T-cell (primary cell): Measurements from ENCODE around the gene PSMD14. TPM values are rescaled to one million over a fixed set of nuclear protein-coding genes. Genes with fewer than 3 reads are reported as not detected.

Experiments used
- ATAC-seq, 4 experiments: fragments of 200-7000 bp in 3 of 4; fragments of 150-1000 bp in 1 of 4; cut with Tn5 transposase; replicated peaks in 1 of 4; 1 replicate in 3 of 4; 2 replicates in 1 of 4; pipeline ENCODE4 v1.10.0; 2021; ENCODE audit warnings: moderate library complexity in 3 of 4, mild to moderate bottlenecking in 2 of 4, moderate number of reproducible peaks in 1 of 4
- CTCF ChIA-PET, 2 donors: fragments of 300-600 bp; sonication (Branson Sonifier 250); formaldehyde crosslinking; loops; one replicate each; lab custom pipeline; 2022; ENCODE audit warnings: antibody characterized with exemption in 2 of 2; lab: Charles Lee
- POLR2A ChIA-PET, 2 donors: fragments of 300-600 bp; sonication (Branson Sonifier 250); formaldehyde crosslinking; loops; one replicate each; lab custom pipeline; 2022; ENCODE audit warnings: antibody characterized with exemption in 2 of 2; lab: Charles Lee
- DNase-seq, 35 experiments: peaks; one replicate each; pipeline versions ENCODE4 v3.0.0 to v3.0.0-alpha.2; 2013 to 2023
- H3K27ac ChIP-seq: one replicate; pipeline ENCODE4 v1.5.1; 2013; ENCODE audit warnings: low read length
- H3K27me3 ChIP-seq, 2 experiments: replicated peaks in 1 of 2; 1 replicate in 1 of 2; 2 replicates in 1 of 2; pipeline versions ENCODE4 v1.6.1 to v1.7.0; 2013; ENCODE audit warnings: low read length in 1 of 2, mixed read lengths in 1 of 2; ENCODE audit not compliant: control insufficient read depth in 2 of 2, insufficient read depth in 2 of 2; ENCODE audit errors: extremely low read depth in 1 of 2
- H3K36me3 ChIP-seq, 2 donors: 1 replicate in 1 of 2; 2 replicates in 1 of 2; pipeline versions ENCODE4 v1.6.1 to v1.7.0; 2013; ENCODE audit warnings: low read length in 1 of 2; ENCODE audit not compliant: control insufficient read depth in 2 of 2, insufficient read depth in 1 of 2; ENCODE audit errors: extremely low read depth in 1 of 2
- H3K4me1 ChIP-seq, 2 experiments: 1 replicate in 1 of 2; 2 replicates in 1 of 2; pipeline versions ENCODE4 v1.6.1 to v1.7.0; 2013; ENCODE audit warnings: low read length in 2 of 2, mixed read lengths in 1 of 2; ENCODE audit not compliant: insufficient read depth in 2 of 2, control insufficient read depth in 1 of 2; ENCODE audit errors: extremely low read depth in 1 of 2
- H3K4me3 ChIP-seq, 2 donors: 1 replicate in 1 of 2; 2 replicates in 1 of 2; pipeline versions ENCODE4 v1.5.1 to v1.7.0; 2013; ENCODE audit warnings: mild to moderate bottlenecking in 2 of 2, low read length in 1 of 2, moderate library complexity in 1 of 2; ENCODE audit not compliant: control insufficient read depth in 1 of 2; ENCODE audit errors: extremely low read depth in 1 of 2
- H3K9me3 ChIP-seq: 2 replicates; pipeline ENCODE4 v1.7.0; 2013
- H3K27ac Mint-ChIP-seq, 2 donors: one replicate each; pipeline ENCODE4 v1.8.0; 2020 to 2021; ENCODE audit warnings: mild to moderate bottlenecking in 2 of 2, mixed read lengths in 2 of 2
- H3K27me3 Mint-ChIP-seq, 2 donors: one replicate each; pipeline ENCODE4 v1.8.0; 2021 to 2022; ENCODE audit warnings: mixed read lengths in 2 of 2
- H3K36me3 Mint-ChIP-seq: one replicate; pipeline ENCODE4 v1.8.0; 2021; ENCODE audit warnings: mixed read lengths
- H3K4me1 Mint-ChIP-seq, 3 donors: one replicate each; pipeline ENCODE4 v1.8.0; 2020 to 2022; ENCODE audit warnings: mixed read lengths in 3 of 3, mild to moderate bottlenecking in 1 of 3
- H3K4me3 Mint-ChIP-seq, 3 donors: one replicate each; pipeline ENCODE4 v1.8.0; 2020 to 2022; ENCODE audit warnings: mild to moderate bottlenecking in 3 of 3, mixed read lengths in 3 of 3, moderate library complexity in 3 of 3
- H3K9me3 Mint-ChIP-seq, 3 donors: one replicate each; pipeline ENCODE4 v1.8.0; 2020 to 2022; ENCODE audit warnings: mixed read lengths in 3 of 3
- WGBS: methylation state at CpG from one replicate; pipeline ENCODE4 v1.1.5; 2013; ENCODE audit warnings: missing lambda C conversion rate; ENCODE audit not compliant: insufficient coverage; 5-methylcytosine and 5-hydroxymethylcytosine counted together
- total RNA-seq, 35 experiments: library from RNA in 6 of 35; stranded (reverse) in 6 of 35; fragments of 120-200 nt in 1 of 35; gene quantifications; one replicate each; pipeline versions ENCODE4 v1.2.1 to v1.2.4 and lab custom pipeline; 2013 to 2026

The PSMD14 gene
- total RNA-seq, 5 donors from 2014 or later (not counting 1 experiment from before 2014, with no cell fraction given), result 18.7 to 24.9 (median 21.2) TPM

- WGBS, result 100% methylated on average over 1 of the region's 2 CpGs
- no peak overlapping the region for H3K27ac Mint-ChIP-seq
- Histone ChIP-seq H3K9me3 (no peaks in the 10 kb centered on the region), H3K4me1 (peaks cover 9 to 13% of the 10 kb centered on the region in 2 experiments), H3K4me3 (no peak overlapping the region), H3K36me3 (no peaks in the 10 kb centered on the region), H3K27me3 (peaks cover 20 to 25% of the 10 kb centered on the region in 2 experiments), H3K27ac (no peak overlapping the region)
- CTCF ChIA-PET, result no interaction called here
- H3K9me3 Mint-ChIP-seq, result peaks cover 0 to 2% (median 2%) of the 10 kb centered on the region in 3 donors
- peaks cover 13 to 19% (median 17%) of the 10 kb centered on the region in 3 donors for H3K4me1 Mint-ChIP-seq
- DNase-seq (no peak), ATAC-seq (no peak)
- no peaks in the 10 kb centered on the region for H3K36me3 Mint-ChIP-seq
- H3K27me3 Mint-ChIP-seq, result peaks cover 69 to 72% of the 10 kb centered on the region in 2 donors
- no peak overlapping the region for H3K4me3 Mint-ChIP-seq
- POLR2A ChIA-PET, result no interaction called here
These were observed 122.2 kb downstream of the PSMD14 start for GRCh38 chr2:161430386-161430785.

DNA sequence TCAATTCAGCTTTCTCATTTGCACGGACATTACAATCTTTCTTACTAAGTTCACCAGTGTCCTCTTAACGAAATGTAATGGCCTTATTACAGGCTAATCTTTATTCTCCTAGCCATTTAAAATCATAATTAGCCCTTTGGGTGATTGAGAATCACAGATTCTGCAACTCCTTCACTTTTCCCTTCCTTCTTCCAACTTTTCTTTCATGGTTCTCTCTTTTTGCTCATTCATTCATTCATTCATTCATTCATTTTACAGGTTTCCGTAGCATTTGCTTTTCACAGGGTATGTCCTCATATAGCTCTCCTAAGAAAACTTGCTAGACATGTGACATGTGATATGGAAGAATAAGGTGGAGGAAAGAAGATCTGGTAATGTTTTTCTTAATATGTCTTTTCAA is 123.9 kb downstream of the PSMD14 start:
- 33% methylated on average over 1 of the region's 3 CpGs for WGBS
- no peak overlapping the region for H3K4me3 Mint-ChIP-seq
- H3K27me3 Mint-ChIP-seq, result peaks cover 66 to 67% of the 10 kb centered on the region in 2 donors
- no peak overlapping the region for H3K27ac ChIP-seq
- H3K4me1 Mint-ChIP-seq, result peaks cover 5 to 7% (median 7%) of the 10 kb centered on the region in 3 donors
- no peaks in the 10 kb centered on the region for H3K36me3 ChIP-seq
- H3K4me1 ChIP-seq, result peaks cover 4 to 8% of the 10 kb centered on the region in 2 experiments
- no peak overlapping the region for H3K27ac Mint-ChIP-seq
- ATAC-seq (no peak), DNase-seq (no peak)
- H3K4me3 ChIP-seq, result no peak overlapping the region
- no peaks in the 10 kb centered on the region for H3K36me3 Mint-ChIP-seq
- peaks cover 0 to 5% (median 3%) of the 10 kb centered on the region in 3 donors for H3K9me3 Mint-ChIP-seq
- ChIA-PET POLR2A (no interaction called here), CTCF (no interaction called here)
- H3K27me3 ChIP-seq, result peaks cover 11 to 13% of the 10 kb centered on the region in 2 experiments
- no peaks in the 10 kb centered on the region for H3K9me3 ChIP-seq

DNA sequence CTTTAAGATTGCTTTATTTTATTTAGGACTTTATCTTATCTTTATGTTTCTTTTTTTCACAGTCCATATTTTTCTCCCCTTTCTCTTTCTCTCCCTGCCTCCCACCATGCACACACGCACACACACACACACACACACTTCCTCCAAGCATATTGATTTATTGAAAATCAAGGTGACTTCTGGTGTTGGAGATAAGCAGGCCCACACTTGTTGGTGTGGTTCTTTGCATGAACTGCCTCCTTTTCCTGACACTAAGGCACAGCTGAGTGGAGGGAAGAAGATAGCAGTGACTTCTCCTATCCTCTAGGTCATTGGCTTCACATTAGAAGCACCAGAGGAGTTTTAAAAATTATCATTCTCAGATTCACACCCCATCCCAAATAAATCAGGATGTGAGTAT is 125.9 kb downstream of the PSMD14 start:
- Mint-ChIP-seq H3K4me3 (no peak overlapping the region), H3K27me3 (peaks cover 63% of the 10 kb centered on the region in 2 donors), H3K36me3 (no peaks in the 10 kb centered on the region), H3K27ac (no peak overlapping the region), H3K4me1 (no peaks in the 10 kb centered on the region), H3K9me3 (peaks cover 0 to 5% (median 3%) of the 10 kb centered on the region in 3 donors)
- no peaks in the 10 kb centered on the region for H3K36me3 ChIP-seq
- no peak overlapping the region for H3K4me3 ChIP-seq
- POLR2A ChIA-PET, result no interaction called here
- ATAC-seq, result no peak
- H3K4me1 ChIP-seq, result no peaks in the 10 kb centered on the region
- no peak for DNase-seq
- CTCF ChIA-PET, result no interaction called here
- H3K27ac ChIP-seq, result no peak overlapping the region
- no CpG with 5 or more reads among the region's 1 CpG for WGBS
- H3K27me3 ChIP-seq, result peaks cover 0 to 7% of the 10 kb centered on the region in 2 experiments
- no peaks in the 10 kb centered on the region for H3K9me3 ChIP-seq

GRCh38 chr2:161436411-161436810 is 128.2 kb downstream of the PSMD14 start:
- H3K36me3 ChIP-seq, result no peaks in the 10 kb centered on the region
- H3K36me3 Mint-ChIP-seq, result no peaks in the 10 kb centered on the region
- H3K27ac Mint-ChIP-seq, result no peak overlapping the region
- H3K4me1 Mint-ChIP-seq, result no peaks in the 10 kb centered on the region
- WGBS, result no CpG with 5 or more reads among the region's 3 CpGs
- H3K4me1 ChIP-seq, result no peaks in the 10 kb centered on the region
- no peaks in the 10 kb centered on the region for H3K9me3 ChIP-seq
- DNase-seq (no peak), ATAC-seq (no peak)
- peaks cover 47 to 51% of the 10 kb centered on the region in 2 donors for H3K27me3 Mint-ChIP-seq
- POLR2A ChIA-PET, result no interaction called here
- H3K4me3 Mint-ChIP-seq, result no peak overlapping the region
- CTCF ChIA-PET, result interaction anchor here in 1 of 2 donors (1.0 kb wide), 1 partner anchor 93 kb away, joined by 3 read pairs; no protein-coding TSS in a partner anchor
- H3K9me3 Mint-ChIP-seq, result peaks cover 0 to 5% (median 3%) of the 10 kb centered on the region in 3 donors
- peaks cover 0 to 2% of the 10 kb centered on the region in 2 experiments for H3K27me3 ChIP-seq
- H3K27ac ChIP-seq, result no peak overlapping the region
- no peak overlapping the region for H3K4me3 ChIP-seq

- ChIA-PET CTCF (interaction anchor here in 1 of 2 donors (0.6 kb wide), 1 partner anchor 684 kb away, joined by 3 read pairs; no protein-coding TSS in a partner anchor), POLR2A (no interaction called here)
- Mint-ChIP-seq H3K27me3 (peaks cover 47 to 54% of the 10 kb centered on the region in 2 donors), H3K4me3 (no peak overlapping the region), H3K36me3 (no peaks in the 10 kb centered on the region), H3K4me1 (no peaks in the 10 kb centered on the region), H3K9me3 (peaks cover 0 to 5% (median 3%) of the 10 kb centered on the region in 3 donors), H3K27ac (no peak overlapping the region)
- Histone ChIP-seq H3K27me3 (peaks cover 0 to 2% of the 10 kb centered on the region in 2 experiments), H3K4me1 (no peaks in the 10 kb centered on the region), H3K27ac (no peak overlapping the region), H3K9me3 (no peaks in the 10 kb centered on the region), H3K4me3 (no peak overlapping the region), H3K36me3 (no peaks in the 10 kb centered on the region)
- 38% methylated on average over 2 of the region's 2 CpGs for WGBS
- no peak for ATAC-seq
- no peak for DNase-seq
These were observed 130.4 kb downstream of the PSMD14 start for GRCh38 chr2:161438598-161438997.

- ChIA-PET CTCF (no interaction called here), POLR2A (no interaction called here)
These were observed 136.9 kb downstream of the PSMD14 start for GRCh38 chr2:161445097-161445496.

More at GRCh38 chr2:161445097-161445496, 136.9 kb downstream of the PSMD14 start:
- Mint-ChIP-seq H3K4me3 (no peak overlapping the region), H3K27me3 (peaks cover 22 to 33% of the 10 kb centered on the region in 2 donors), H3K4me1 (no peaks in the 10 kb centered on the region), H3K36me3 (no peaks in the 10 kb centered on the region), H3K27ac (no peak overlapping the region), H3K9me3 (no peaks in the 10 kb centered on the region)
- Histone ChIP-seq H3K36me3 (no peaks in the 10 kb centered on the region), H3K27ac (no peak overlapping the region), H3K4me3 (no peak overlapping the region), H3K27me3 (peaks cover 0 to 3% of the 10 kb centered on the region in 2 experiments), H3K4me1 (no peaks in the 10 kb centered on the region), H3K9me3 (no peaks in the 10 kb centered on the region)
- 92% methylated on average over 6 of the region's 12 CpGs for WGBS
- DNase-seq (no peak), ATAC-seq (no peak)
